Vagina (tissue), 2 donors: ENCODE measurements around the gene DDX10. TPM values are rescaled to one million over a fixed set of nuclear protein-coding genes. Genes with fewer than 3 reads are reported as not detected.

Source experiments
- DNase-seq, 2 donors: peaks; one replicate each; pipeline ENCODE4 v3.0.0-alpha.2; 2017; ENCODE audit errors: extremely low spot score in 2 of 2
- H3K27ac ChIP-seq: fragments of 200-600 bp; sonication (generic); one replicate; pipeline ENCODE4 v1.5.1; 2019
- H3K27me3 ChIP-seq: fragments of 200-600 bp; sonication (generic); one replicate; pipeline ENCODE4 v1.5.1; 2019
- H3K36me3 ChIP-seq, 2 donors: fragments of 200-600 bp; sonication (generic); one replicate each; pipeline ENCODE4 v1.5.1; 2017 to 2019
- H3K4me1 ChIP-seq: fragments of 200-600 bp; sonication (generic); one replicate; pipeline ENCODE4 v1.5.1; 2019
- H3K4me3 ChIP-seq, 2 donors: fragments of 200-600 bp; sonication (generic); 1 replicate in 1 of 2; 2 replicates in 1 of 2; pipeline ENCODE4 v1.5.1; 2016 to 2019
- H3K9me3 ChIP-seq: fragments of 200-600 bp; sonication (generic); one replicate; pipeline ENCODE4 v1.5.1; 2019
- POLR2A ChIP-seq, 2 donors: fragments of 450-650 bp; IDR thresholded peaks; one replicate each; pipeline ENCODE4 v1.6.1; 2017; ENCODE audit warnings: antibody characterized with exemption in 2 of 2, mild to moderate bottlenecking in 2 of 2, moderate library complexity in 2 of 2
- POLR2AphosphoS5 ChIP-seq, 2 donors: sonication (generic); formaldehyde crosslinking; IDR thresholded peaks; one replicate each; pipeline ENCODE4 v1.9.0; 2017; ENCODE audit warnings: antibody characterized with exemption in 2 of 2, mild to moderate bottlenecking in 2 of 2, low read depth in 1 of 2; ENCODE audit not compliant: insufficient read depth in 1 of 2
- intact Hi-C: fragments of 100-400 bp; cut with DNase I; formaldehyde crosslinking; loops from one replicate; pipeline ENCODE4 v1.15.1; 2023
- total RNA-seq: library from RNA; depleted of rRNA; stranded (reverse); fragments of >200 nt; gene quantifications from one replicate; pipeline ENCODE4 v1.2.3, GENCODE V29; 2016
- TF ChIP-seq, protein P1 (sequence below), 3 experiments: fragments of 450-650 bp in 2 of 3; fragments of 200-600 bp in 1 of 3; sonication (generic) in 1 of 3; IDR thresholded peaks; one replicate each; pipeline ENCODE4 v1.5.1; 2017 to 2019; ENCODE audit warnings: antibody characterized with exemption in 3 of 3, mild to moderate bottlenecking in 2 of 3, moderate library complexity in 2 of 3

Gene DDX10
- total RNA-seq, 1 donor from 2014 or later = 23.8 TPM

DNA sequence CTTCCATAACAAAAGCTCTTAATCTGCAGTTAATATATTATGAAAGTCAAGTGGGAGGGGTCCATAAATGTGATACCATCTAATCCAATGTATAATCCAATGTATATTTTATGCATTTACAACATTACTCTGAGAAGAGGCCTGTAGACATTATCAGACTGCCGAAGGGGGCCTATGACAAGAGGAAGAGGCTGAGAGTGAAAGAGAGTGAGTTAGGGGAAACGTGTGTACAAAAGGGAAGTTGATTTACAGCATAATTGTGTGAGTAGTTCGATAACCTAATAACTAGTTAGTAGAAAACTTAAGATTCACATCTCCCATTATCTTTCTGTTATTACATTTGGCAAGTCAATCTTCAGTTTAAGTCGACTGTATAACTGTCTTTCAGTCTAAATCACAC, 86.6 kb downstream of the DDX10 start:
- H3K27ac ChIP-seq = no peak overlapping the region
- DNase-seq = no peak
- H3K36me3 ChIP-seq = no peaks in the 10 kb centered on the region
- peaks cover 15% of the 10 kb centered on the region for H3K4me1 ChIP-seq
- H3K27me3 ChIP-seq = no peaks in the 10 kb centered on the region
- no peak for TF ChIP-seq POLR2A (IDR thresholded peaks at IDR 0.05)
- TF ChIP-seq, protein P1, sequence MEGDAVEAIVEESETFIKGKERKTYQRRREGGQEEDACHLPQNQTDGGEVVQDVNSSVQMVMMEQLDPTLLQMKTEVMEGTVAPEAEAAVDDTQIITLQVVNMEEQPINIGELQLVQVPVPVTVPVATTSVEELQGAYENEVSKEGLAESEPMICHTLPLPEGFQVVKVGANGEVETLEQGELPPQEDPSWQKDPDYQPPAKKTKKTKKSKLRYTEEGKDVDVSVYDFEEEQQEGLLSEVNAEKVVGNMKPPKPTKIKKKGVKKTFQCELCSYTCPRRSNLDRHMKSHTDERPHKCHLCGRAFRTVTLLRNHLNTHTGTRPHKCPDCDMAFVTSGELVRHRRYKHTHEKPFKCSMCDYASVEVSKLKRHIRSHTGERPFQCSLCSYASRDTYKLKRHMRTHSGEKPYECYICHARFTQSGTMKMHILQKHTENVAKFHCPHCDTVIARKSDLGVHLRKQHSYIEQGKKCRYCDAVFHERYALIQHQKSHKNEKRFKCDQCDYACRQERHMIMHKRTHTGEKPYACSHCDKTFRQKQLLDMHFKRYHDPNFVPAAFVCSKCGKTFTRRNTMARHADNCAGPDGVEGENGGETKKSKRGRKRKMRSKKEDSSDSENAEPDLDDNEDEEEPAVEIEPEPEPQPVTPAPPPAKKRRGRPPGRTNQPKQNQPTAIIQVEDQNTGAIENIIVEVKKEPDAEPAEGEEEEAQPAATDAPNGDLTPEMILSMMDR (IDR thresholded peaks at IDR 0.05) = no peak
- no peak for TF ChIP-seq POLR2AphosphoS5 (IDR thresholded peaks at IDR 0.05; ENCODE audit: insufficient read depth in 1 of 2, low read depth in 1 of 2)
- H3K4me3 ChIP-seq = no peak overlapping the region
- H3K9me3 ChIP-seq = no peaks in the 10 kb centered on the region
- intact Hi-C loops = no loop called here

DNA sequence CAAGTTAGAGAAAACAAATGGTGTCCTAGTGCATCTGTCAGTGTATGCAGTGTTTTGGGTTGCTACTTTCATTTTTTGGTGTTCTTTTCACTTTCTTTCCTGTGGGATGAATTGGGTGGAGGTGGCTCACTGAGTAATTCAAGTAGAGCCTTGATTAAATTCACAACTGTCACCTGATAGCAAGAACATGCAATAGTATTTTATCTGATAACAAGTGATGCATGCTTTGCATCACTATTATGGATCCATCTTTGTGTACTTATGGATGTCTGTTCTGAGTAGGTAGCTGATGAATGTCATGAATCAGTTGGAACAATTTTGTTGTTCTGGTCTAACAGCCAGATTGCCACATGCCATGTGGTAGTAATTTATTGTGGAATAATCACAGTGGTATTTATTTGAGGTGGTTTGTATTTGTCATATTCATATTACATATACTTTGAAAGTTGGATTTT, 87.5 kb downstream of the DDX10 start:
- Histone ChIP-seq H3K27ac (no peak overlapping the region), H3K4me1 (peaks cover 15% of the 10 kb centered on the region), H3K9me3 (no peaks in the 10 kb centered on the region), H3K27me3 (no peaks in the 10 kb centered on the region), H3K36me3 (no peaks in the 10 kb centered on the region), H3K4me3 (no peak overlapping the region)
- intact Hi-C loops = no loop called here
- DNase-seq = no peak
- TF ChIP-seq POLR2AphosphoS5 (IDR thresholded peaks at IDR 0.05; ENCODE audit: insufficient read depth in 1 of 2, low read depth in 1 of 2) (no peak), POLR2A (IDR thresholded peaks at IDR 0.05) (no peak)
- TF ChIP-seq, protein P1 (IDR thresholded peaks at IDR 0.05) = no peak

DNA sequence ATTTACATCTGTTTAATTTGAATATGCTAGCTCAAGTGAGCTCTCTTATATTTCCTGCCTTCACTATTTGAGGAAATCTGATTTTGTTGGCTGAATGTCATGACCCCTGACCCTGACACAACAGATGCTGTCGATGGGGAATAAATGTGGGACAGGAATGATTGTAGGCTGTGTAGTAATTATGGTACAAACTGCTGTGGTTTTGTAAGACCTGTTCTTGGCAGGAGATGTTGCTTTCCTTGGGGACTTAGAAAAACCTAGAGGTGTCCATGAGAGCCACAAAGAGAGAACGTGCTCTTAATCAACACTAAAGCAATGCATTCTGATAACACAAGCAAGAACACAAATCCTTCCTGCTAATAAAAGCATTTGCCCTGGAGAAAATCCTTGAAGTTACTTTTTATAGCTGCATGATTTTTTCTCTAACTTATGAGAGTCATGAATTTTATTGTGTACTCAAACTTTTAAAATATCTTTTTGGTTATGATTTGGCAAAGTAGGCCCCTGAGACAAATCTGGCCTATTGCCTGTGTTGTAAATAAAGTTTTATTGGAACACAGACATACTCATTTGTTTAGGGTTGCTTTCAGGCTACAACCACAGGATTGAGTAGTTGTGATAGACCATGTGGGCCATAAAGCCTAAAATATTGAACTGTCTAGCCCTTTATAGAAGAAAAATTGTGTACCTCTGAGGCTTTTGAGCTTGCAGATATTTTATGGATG, 90.2 kb downstream of the DDX10 start:
- DNase-seq = no peak
- intact Hi-C loops = no loop called here
- no peak overlapping the region for H3K27ac ChIP-seq
- H3K4me1 ChIP-seq = peaks cover 15% of the 10 kb centered on the region
- H3K9me3 ChIP-seq = no peaks in the 10 kb centered on the region
- TF ChIP-seq, protein P1 (IDR thresholded peaks at IDR 0.05) = no peak
- TF ChIP-seq POLR2A (IDR thresholded peaks at IDR 0.05) (no peak), POLR2AphosphoS5 (IDR thresholded peaks at IDR 0.05; ENCODE audit: insufficient read depth in 1 of 2, low read depth in 1 of 2) (no peak)
- H3K36me3 ChIP-seq = no peaks in the 10 kb centered on the region
- no peak overlapping the region for H3K4me3 ChIP-seq
- H3K27me3 ChIP-seq = no peaks in the 10 kb centered on the region

DNA sequence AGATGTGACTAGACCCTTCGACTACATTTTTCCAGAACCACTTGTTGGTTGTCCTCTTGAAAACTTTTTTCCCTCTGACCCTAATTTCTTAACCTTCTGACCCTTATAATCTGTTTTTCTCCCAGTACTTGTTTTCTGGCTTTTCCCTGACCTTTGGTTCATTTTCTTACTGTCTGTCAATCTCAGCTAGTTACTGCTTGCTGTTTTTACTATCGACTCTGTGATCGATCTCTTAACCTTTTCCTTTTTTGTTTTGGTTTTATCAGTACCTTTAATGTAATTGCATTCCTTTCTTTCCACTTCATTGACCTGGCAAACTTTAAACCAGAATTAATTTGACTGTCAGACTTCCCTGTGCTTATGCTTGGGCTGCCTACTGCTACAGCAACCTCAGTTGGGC, 92.8 kb downstream of the DDX10 start:
- Histone ChIP-seq H3K27me3 (no peaks in the 10 kb centered on the region), H3K36me3 (no peaks in the 10 kb centered on the region), H3K27ac (no peak overlapping the region), H3K9me3 (no peaks in the 10 kb centered on the region), H3K4me3 (no peak overlapping the region), H3K4me1 (peaks cover 15% of the 10 kb centered on the region)
- TF ChIP-seq, protein P1 (IDR thresholded peaks at IDR 0.05) = no peak
- TF ChIP-seq POLR2A (IDR thresholded peaks at IDR 0.05) = no peak
- no peak for DNase-seq
- intact Hi-C loops = no loop called here

DNA sequence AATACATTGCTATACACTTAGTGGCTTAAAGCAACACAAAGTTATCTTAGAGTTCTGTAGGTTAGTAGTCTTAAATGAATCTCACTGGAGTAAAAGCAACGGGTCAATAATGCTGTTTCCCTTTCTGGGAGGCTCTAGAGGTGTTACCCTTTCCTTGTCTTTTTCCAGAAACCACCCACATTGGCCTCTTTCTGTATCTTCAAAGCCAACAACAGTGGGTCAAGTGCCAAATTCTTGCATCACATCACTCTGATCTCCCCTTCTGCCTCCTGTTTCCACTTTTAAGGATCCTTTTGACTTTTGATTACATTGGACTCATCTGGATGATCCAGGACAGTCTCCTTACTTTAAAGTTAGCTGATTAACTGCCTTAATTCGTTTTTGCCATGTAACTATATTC, 93.6 kb downstream of the DDX10 start:
- H3K27me3 ChIP-seq = no peaks in the 10 kb centered on the region
- peaks cover 15% of the 10 kb centered on the region for H3K4me1 ChIP-seq
- TF ChIP-seq POLR2A (IDR thresholded peaks at IDR 0.05) = no peak
- TF ChIP-seq, protein P1 (IDR thresholded peaks at IDR 0.05) = no peak
- TF ChIP-seq POLR2AphosphoS5 (IDR thresholded peaks at IDR 0.05; ENCODE audit: insufficient read depth in 1 of 2, low read depth in 1 of 2) = no peak
- no peaks in the 10 kb centered on the region for H3K9me3 ChIP-seq
- no peak overlapping the region for H3K4me3 ChIP-seq
- no peak for DNase-seq
- no peak overlapping the region for H3K27ac ChIP-seq
- H3K36me3 ChIP-seq = no peaks in the 10 kb centered on the region
- intact Hi-C loops = no loop called here
